Thyroid gland (tissue), 4 donors: ENCODE measurements around the gene BTF3. TPM values are rescaled to one million over a fixed set of nuclear protein-coding genes. Genes with fewer than 3 reads are reported as not detected.
"Not testable (repeated sequence)": the region's sequence is repeated elsewhere in the genome, so short reads cannot be mapped to it uniquely, and the experiment has no call there.

Source experiments
- DNase-seq, 2 donors: peaks; one replicate each; pipeline ENCODE4 v3.0.0-alpha.2; 2019
- H3K27ac ChIP-seq, 3 donors: fragments of 200-600 bp; sonication (generic); 1 replicate in 2 of 3; 2 replicates in 1 of 3; pipeline ENCODE4 v1.5.1; 2016 to 2019; ENCODE audit warnings: mild to moderate bottlenecking in 1 of 3, moderate library complexity in 1 of 3
- H3K27me3 ChIP-seq: fragments of 200-600 bp; sonication (generic); one replicate; pipeline ENCODE4 v1.5.1; 2019
- H3K36me3 ChIP-seq, 2 donors: fragments of 200-600 bp; sonication (generic); one replicate each; pipeline ENCODE4 v1.5.1; 2016 to 2019
- H3K4me1 ChIP-seq, 2 donors: fragments of 200-600 bp; sonication (generic); one replicate each; pipeline ENCODE4 v1.5.1; 2017 to 2019
- H3K4me3 ChIP-seq, 3 donors: fragments of 200-600 bp; sonication (generic); replicated peaks in 1 of 3; 1 replicate in 2 of 3; 2 replicates in 1 of 3; pipeline ENCODE4 v1.5.1; 2016; ENCODE audit warnings: mild to moderate bottlenecking in 1 of 3
- H3K9me3 ChIP-seq: fragments of 200-600 bp; sonication (generic); one replicate; pipeline ENCODE4 v1.5.1; 2017
- CTCF ChIP-seq, 6 experiments: fragments of 200-600 bp in 3 of 6; fragments of 450-650 bp in 3 of 6; sonication (generic) in 3 of 6; IDR thresholded peaks; one replicate each; pipeline ENCODE4 v1.5.1; 2016 to 2019; ENCODE audit warnings: antibody characterized with exemption in 6 of 6, mild to moderate bottlenecking in 2 of 6, inconsistent platforms in 1 of 6, moderate library complexity in 1 of 6
- POLR2A ChIP-seq, 2 donors: fragments of 450-650 bp; IDR thresholded peaks; one replicate each; pipeline ENCODE4 v1.6.1; 2017; ENCODE audit warnings: antibody characterized with exemption in 2 of 2, mild to moderate bottlenecking in 2 of 2, moderate library complexity in 1 of 2
- WGBS, 2 donors: methylation state at CpG; one replicate each; pipeline ENCODE4 v1.1.5; 2017; 5-methylcytosine and 5-hydroxymethylcytosine counted together
- intact Hi-C: fragments of 100-400 bp; cut with DNase I; formaldehyde crosslinking; loops from one replicate; pipeline ENCODE4 v1.15.1; 2023
- total RNA-seq, 4 donors: library from RNA; depleted of rRNA; stranded (reverse); fragments of >200 nt; gene quantifications; one replicate each; pipeline ENCODE4 v1.2.3, GENCODE V29; 2016

Gene BTF3
- total RNA-seq, 4 donors from 2014 or later: 413 to 784 (median 546) TPM

GRCh38 chr5:73485715-73486114, 12.5 kb upstream of the BTF3 start:
- no peak overlapping the region for H3K27ac ChIP-seq
- intact Hi-C loops: no loop called here
- no peaks in the 10 kb centered on the region for H3K27me3 ChIP-seq
- H3K4me1 ChIP-seq: no peaks in the 10 kb centered on the region
- no peaks in the 10 kb centered on the region for H3K36me3 ChIP-seq
- TF ChIP-seq CTCF (IDR thresholded peaks at IDR 0.05) (no peak), POLR2A (IDR thresholded peaks at IDR 0.05) (no peak)
- 88 to 92% methylated on average over 3 of the region's 3 CpGs for WGBS, 2 donors
- no peaks in the 10 kb centered on the region for H3K9me3 ChIP-seq
- no peak for DNase-seq
- no peak overlapping the region for H3K4me3 ChIP-seq

GRCh38 chr5:73486119-73486899, 11.9 kb upstream of the BTF3 start:
- H3K4me1 ChIP-seq: no peaks in the 10 kb centered on the region
- 55 to 71% methylated on average over 3 of the region's 3 CpGs for WGBS, 2 donors
- TF ChIP-seq POLR2A (IDR thresholded peaks at IDR 0.05) (no peak), CTCF (IDR thresholded peaks at IDR 0.05) (no peak)
- intact Hi-C loops: no loop called here
- H3K9me3 ChIP-seq: no peaks in the 10 kb centered on the region
- DNase-seq: no peak
- H3K27me3 ChIP-seq: no peaks in the 10 kb centered on the region
- H3K36me3 ChIP-seq: no peaks in the 10 kb centered on the region
- H3K27ac ChIP-seq: no peak overlapping the region
- H3K4me3 ChIP-seq: no peak overlapping the region

- H3K27ac ChIP-seq, H3K4me1 ChIP-seq, H3K9me3 ChIP-seq, DNase-seq, H3K27me3 ChIP-seq, intact Hi-C loops, H3K36me3 ChIP-seq, H3K4me3 ChIP-seq: not testable (repeated sequence)
- WGBS, 2 donors: 68 to 70% methylated on average over 4 of the region's 4 CpGs
Observed at GRCh38 chr5:73487257-73487656, 11.0 kb upstream of the BTF3 start.

- intact Hi-C loops: no loop called here
- Histone ChIP-seq H3K4me1 (no peaks in the 10 kb centered on the region), H3K27ac (no peak overlapping the region), H3K36me3 (no peaks in the 10 kb centered on the region), H3K9me3 (no peaks in the 10 kb centered on the region), H3K27me3 (no peaks in the 10 kb centered on the region), H3K4me3 (no peak overlapping the region)
- no peak for DNase-seq
- 63 to 65% methylated on average over 4 of the region's 4 CpGs for WGBS, 2 donors
- TF ChIP-seq POLR2A (IDR thresholded peaks at IDR 0.05) (no peak), CTCF (IDR thresholded peaks at IDR 0.05) (no peak)
Observed at GRCh38 chr5:73487815-73488214, 10.4 kb upstream of the BTF3 start.

- DNase-seq: no peak
- no peaks in the 10 kb centered on the region for H3K36me3 ChIP-seq
- no peaks in the 10 kb centered on the region for H3K9me3 ChIP-seq
- H3K27me3 ChIP-seq: no peaks in the 10 kb centered on the region
- no peaks in the 10 kb centered on the region for H3K4me1 ChIP-seq
- 96 to 98% methylated on average over 3 of the region's 3 CpGs for WGBS, 2 donors
- TF ChIP-seq POLR2A (IDR thresholded peaks at IDR 0.05): no peak
- TF ChIP-seq CTCF (IDR thresholded peaks at IDR 0.05): no peak
- no peak overlapping the region for H3K4me3 ChIP-seq
- intact Hi-C loops: no loop called here
- no peak overlapping the region for H3K27ac ChIP-seq
Observed at GRCh38 chr5:73488806-73489205, 9.4 kb upstream of the BTF3 start.
